H9 (cell line): ENCODE results near the gene RDH11. TPM values are rescaled to one million over a fixed set of nuclear protein-coding genes. Genes with fewer than 3 reads are reported as not detected.

Source experiments
- DNase-seq: peaks from one replicate; pipeline ENCODE4 v3.0.0-alpha.2; 2017
- H2AFZ ChIP-seq: one replicate; pipeline ENCODE4 v1.6.1; 2013; ENCODE audit warnings: mild to moderate bottlenecking, low read length, control low read depth, moderate library complexity
- H2AK5ac ChIP-seq: 2 replicates; pipeline ENCODE4 v1.6.1; 2013; ENCODE audit warnings: low read length, control low read depth, mixed read lengths; ENCODE audit not compliant: insufficient read length
- H2BK120ac ChIP-seq: one replicate; pipeline ENCODE4 v1.6.1; 2013; ENCODE audit warnings: low read depth, mild to moderate bottlenecking, low read length, control low read depth, inconsistent platforms; ENCODE audit not compliant: poor library complexity, severe bottlenecking
- H2BK12ac ChIP-seq: 2 replicates; pipeline ENCODE4 v1.6.1; 2013; ENCODE audit warnings: low read length, control low read depth, mixed read lengths, low read depth; ENCODE audit not compliant: insufficient read length
- H2BK15ac ChIP-seq: 2 replicates; pipeline ENCODE4 v1.6.1; 2013; ENCODE audit warnings: low read depth, low read length, control low read depth
- H2BK20ac ChIP-seq: one replicate; pipeline ENCODE4 v1.6.1; 2013; ENCODE audit warnings: low read depth, mild to moderate bottlenecking, low read length, control low read depth, inconsistent platforms; ENCODE audit not compliant: poor library complexity, severe bottlenecking
- H2BK5ac ChIP-seq: 2 replicates; pipeline ENCODE4 v1.6.1; 2013; ENCODE audit warnings: low read length, control low read depth, mixed read lengths; ENCODE audit not compliant: insufficient read length
- H3K14ac ChIP-seq: 2 replicates; pipeline ENCODE4 v1.6.1; 2013; ENCODE audit warnings: low read length, control low read depth; ENCODE audit not compliant: insufficient read depth
- H3K18ac ChIP-seq: 2 replicates; pipeline ENCODE4 v1.6.1; 2013; ENCODE audit warnings: low read depth, mild to moderate bottlenecking, mixed read lengths, low read length, control low read depth; ENCODE audit not compliant: insufficient read length
- H3K23ac ChIP-seq: 2 replicates; pipeline ENCODE4 v1.6.1; 2013; ENCODE audit warnings: low read length, control low read depth, mixed read lengths, low read depth; ENCODE audit not compliant: insufficient read length
- H3K23me2 ChIP-seq: 2 replicates; pipeline ENCODE4 v1.6.1; 2013; ENCODE audit warnings: low read depth, mild to moderate bottlenecking, mixed read lengths, low read length, control low read depth; ENCODE audit not compliant: insufficient read length, poor library complexity, severe bottlenecking
- H3K27ac ChIP-seq: 2 replicates; pipeline ENCODE4 v1.5.1; 2013; ENCODE audit warnings: low read length, control low read depth, mixed read lengths, low read depth; ENCODE audit not compliant: insufficient read length
- H3K27me3 ChIP-seq: 2 replicates; pipeline ENCODE4 v1.6.1; 2013; ENCODE audit warnings: low read length, control low read depth, inconsistent platforms; ENCODE audit not compliant: insufficient read depth
- H3K4ac ChIP-seq: 2 replicates; pipeline ENCODE4 v1.6.1; 2013; ENCODE audit warnings: low read depth, mild to moderate bottlenecking, control low read depth, inconsistent platforms, low read length, moderate library complexity
- H3K4me1 ChIP-seq: 2 replicates; pipeline ENCODE4 v1.6.1; 2013; ENCODE audit warnings: low read length, control low read depth, inconsistent platforms; ENCODE audit not compliant: insufficient read depth
- H3K4me2 ChIP-seq: 2 replicates; pipeline ENCODE4 v1.6.1; 2013; ENCODE audit warnings: low read length, control low read depth, mixed read lengths; ENCODE audit not compliant: insufficient read length, insufficient read depth
- H3K56ac ChIP-seq: 2 replicates; pipeline ENCODE4 v1.6.1; 2013; ENCODE audit warnings: low read depth, mild to moderate bottlenecking, mixed read lengths, low read length, control low read depth; ENCODE audit not compliant: insufficient read length
- H3K79me1 ChIP-seq: 2 replicates; pipeline ENCODE4 v1.6.1; 2013; ENCODE audit warnings: low read depth, mild to moderate bottlenecking, moderate library complexity, low read length, control low read depth, inconsistent platforms; ENCODE audit not compliant: insufficient read depth, poor library complexity, severe bottlenecking
- H3K79me2 ChIP-seq: 2 replicates; pipeline ENCODE4 v1.6.1; 2013; ENCODE audit warnings: low read length, control low read depth, inconsistent platforms; ENCODE audit not compliant: insufficient read depth
- H3K9ac ChIP-seq: 2 replicates; pipeline ENCODE4 v1.6.1; 2013; ENCODE audit warnings: low read length, control low read depth, mixed read lengths; ENCODE audit not compliant: insufficient read length; ENCODE audit errors: extremely low read depth
- H3K9me3 ChIP-seq: one replicate; pipeline ENCODE4 v1.6.1; 2013; ENCODE audit warnings: low read depth, low read length, inconsistent platforms; ENCODE audit not compliant: control insufficient read depth
- H3T11ph ChIP-seq: one replicate; pipeline ENCODE4 v1.6.1; 2013; ENCODE audit warnings: mild to moderate bottlenecking, low read length, control low read depth, inconsistent platforms
- H4K20me1 ChIP-seq: one replicate; pipeline ENCODE4 v1.6.1; 2013; ENCODE audit not compliant: control insufficient read depth, insufficient read length, insufficient read depth
- H4K5ac ChIP-seq: 2 replicates; pipeline ENCODE4 v1.6.1; 2013; ENCODE audit warnings: low read depth, mild to moderate bottlenecking, mixed read lengths, low read length, control low read depth; ENCODE audit not compliant: insufficient read length
- H4K8ac ChIP-seq: replicated peaks from 2 replicates; pipeline ENCODE4 v1.6.1; 2013; ENCODE audit warnings: low read length, control low read depth, mixed read lengths, low read depth; ENCODE audit not compliant: insufficient read length
- H4K91ac ChIP-seq: 2 replicates; pipeline ENCODE4 v1.6.1; 2013; ENCODE audit warnings: low read depth, mild to moderate bottlenecking, moderate library complexity, mixed read lengths, low read length, control low read depth; ENCODE audit not compliant: insufficient read length
- H3K27ac Mint-ChIP-seq, 3 experiments: 2 replicates in 2 of 3; 3 replicates in 1 of 3; pipeline ENCODE4 v1.8.0; 2020 to 2021; ENCODE audit warnings: mixed read lengths in 3 of 3, mild to moderate bottlenecking in 1 of 3, moderate library complexity in 1 of 3
- H3K27me3 Mint-ChIP-seq: 2 replicates; pipeline ENCODE4 v1.8.0; 2021; ENCODE audit warnings: low read depth, mild to moderate bottlenecking, moderate library complexity, mixed read lengths
- H3K36me3 Mint-ChIP-seq, 3 experiments: 2 replicates in 2 of 3; 3 replicates in 1 of 3; pipeline ENCODE4 v1.8.0; 2020 to 2021; ENCODE audit warnings: low read depth in 3 of 3, mixed read lengths in 3 of 3; ENCODE audit not compliant: insufficient read depth in 1 of 3
- H3K4me1 Mint-ChIP-seq, 2 experiments: 2 replicates each; pipeline ENCODE4 v1.8.0; 2020; ENCODE audit warnings: mixed read lengths in 2 of 2
- H3K4me3 Mint-ChIP-seq, 2 experiments: 2 replicates in 1 of 2; 3 replicates in 1 of 2; pipeline ENCODE4 v1.8.0; 2020 to 2021; ENCODE audit warnings: mild to moderate bottlenecking in 2 of 2, mixed read lengths in 2 of 2, moderate library complexity in 1 of 2
- H3K9me3 Mint-ChIP-seq, 2 experiments: 2 replicates in 1 of 2; 3 replicates in 1 of 2; pipeline ENCODE4 v1.8.0; 2020; ENCODE audit warnings: mild to moderate bottlenecking in 2 of 2, mixed read lengths in 2 of 2, moderate library complexity in 1 of 2
- WGBS: extraction: QIAGEN DNeasy Blood & Tissue Kit; methylation state at CpG from one replicate; pipeline ENCODE4 v1.1.7; 2013; ENCODE audit warnings: missing lambda C conversion rate, low lambda C conversion rate, mixed read lengths; ENCODE audit not compliant: insufficient read length; ENCODE audit errors: extremely low coverage; 5-methylcytosine and 5-hydroxymethylcytosine counted together
- total RNA-seq: library from RNA; stranded (reverse); gene quantifications from 2 replicates; pipeline ENCODE4 v1.2.1, GENCODE V29; 2021
- TF ChIP-seq, protein P1 (sequence below): fragments of 200-600 bp; sonication (generic); conservative IDR thresholded peaks from 3 replicates; pipeline ENCODE4 v1.8.0; 2021; ENCODE audit warnings: antibody characterized with exemption, mild to moderate bottlenecking

The RDH11 gene
- total RNA-seq, 1 experiment from 2014 or later, result 83.4 TPM

DNA sequence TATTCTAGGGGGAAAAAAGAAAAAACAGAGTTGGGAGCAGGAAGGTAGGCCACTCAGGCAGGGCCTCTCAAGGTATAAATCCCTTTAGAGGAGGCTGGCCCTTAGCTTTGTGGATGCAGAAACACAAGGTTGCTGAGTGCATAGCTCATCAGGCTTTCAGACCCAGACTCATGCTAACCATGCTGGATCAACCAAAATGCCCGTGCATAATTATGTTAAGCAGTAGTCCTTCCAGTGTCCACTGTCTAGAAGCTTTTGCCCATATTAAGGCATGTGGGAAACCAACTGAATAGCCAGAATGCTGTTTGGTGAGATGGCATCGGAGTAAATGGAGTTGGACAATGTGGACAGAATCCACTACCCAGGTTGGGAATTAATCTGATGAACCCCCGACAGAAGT is 56.9 kb downstream of the RDH11 start:
- no peak overlapping the region for H4K91ac ChIP-seq
- H3K18ac ChIP-seq, result no peak overlapping the region
- no peak overlapping the region for H2BK120ac ChIP-seq
- H3K4ac ChIP-seq, result no peak overlapping the region
- WGBS, result no CpG with 5 or more reads among the region's 3 CpGs
- H2BK15ac ChIP-seq, result no peak overlapping the region
- no peak overlapping the region for H3K4me2 ChIP-seq
- no peak overlapping the region for H4K5ac ChIP-seq
- no peaks in the 10 kb centered on the region for H4K20me1 ChIP-seq
- H2BK20ac ChIP-seq, result no peak overlapping the region
- Mint-ChIP-seq H3K9me3 (no peaks in the 10 kb centered on the region), H3K4me3 (no peak overlapping the region), H3K4me1 (no peaks in the 10 kb centered on the region), H3K36me3 (peaks cover 0 to 9% (median 4%) of the 10 kb centered on the region in 3 experiments; a peak in 5 of 7 replicates), H3K27ac (no peak overlapping the region), H3K27me3 (no peaks in the 10 kb centered on the region)
- H2BK5ac ChIP-seq, result no peak overlapping the region
- no peaks in the 10 kb centered on the region for H3K27me3 ChIP-seq
- H3K23me2 ChIP-seq, result no peaks in the 10 kb centered on the region
- no peak overlapping the region for H3K9ac ChIP-seq
- no peaks in the 10 kb centered on the region for H3K9me3 ChIP-seq
- H3K27ac ChIP-seq, result no peak overlapping the region
- TF ChIP-seq, protein P1, sequence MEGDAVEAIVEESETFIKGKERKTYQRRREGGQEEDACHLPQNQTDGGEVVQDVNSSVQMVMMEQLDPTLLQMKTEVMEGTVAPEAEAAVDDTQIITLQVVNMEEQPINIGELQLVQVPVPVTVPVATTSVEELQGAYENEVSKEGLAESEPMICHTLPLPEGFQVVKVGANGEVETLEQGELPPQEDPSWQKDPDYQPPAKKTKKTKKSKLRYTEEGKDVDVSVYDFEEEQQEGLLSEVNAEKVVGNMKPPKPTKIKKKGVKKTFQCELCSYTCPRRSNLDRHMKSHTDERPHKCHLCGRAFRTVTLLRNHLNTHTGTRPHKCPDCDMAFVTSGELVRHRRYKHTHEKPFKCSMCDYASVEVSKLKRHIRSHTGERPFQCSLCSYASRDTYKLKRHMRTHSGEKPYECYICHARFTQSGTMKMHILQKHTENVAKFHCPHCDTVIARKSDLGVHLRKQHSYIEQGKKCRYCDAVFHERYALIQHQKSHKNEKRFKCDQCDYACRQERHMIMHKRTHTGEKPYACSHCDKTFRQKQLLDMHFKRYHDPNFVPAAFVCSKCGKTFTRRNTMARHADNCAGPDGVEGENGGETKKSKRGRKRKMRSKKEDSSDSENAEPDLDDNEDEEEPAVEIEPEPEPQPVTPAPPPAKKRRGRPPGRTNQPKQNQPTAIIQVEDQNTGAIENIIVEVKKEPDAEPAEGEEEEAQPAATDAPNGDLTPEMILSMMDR, result no peak
- no peak overlapping the region for H4K8ac ChIP-seq
- no peak overlapping the region for H3T11ph ChIP-seq
- no peak overlapping the region for H2AFZ ChIP-seq
- H2BK12ac ChIP-seq, result no peak overlapping the region
- H2AK5ac ChIP-seq, result no peak overlapping the region
- DNase-seq, result no peak
- H3K79me2 ChIP-seq, result no peaks in the 10 kb centered on the region
- H3K4me1 ChIP-seq, result no peaks in the 10 kb centered on the region
- no peak overlapping the region for H3K56ac ChIP-seq
- H3K23ac ChIP-seq, result no peak overlapping the region
- H3K14ac ChIP-seq, result no peak overlapping the region
- H3K79me1 ChIP-seq, result no peaks in the 10 kb centered on the region
